Upper lobe of left lung (tissue), 4 donors: Measurements from ENCODE around the gene SPTAN1.

Experiments used
- POLR2A ChIP-seq, 4 donors: fragments of 450-650 bp; IDR thresholded peaks; one replicate each; pipeline ENCODE4 v1.5.1; 2016 to 2017; ENCODE audit warnings: antibody characterized with exemption in 4 of 4, mild to moderate bottlenecking in 2 of 4
- POLR2AphosphoS5 ChIP-seq, 2 donors: sonication (generic); formaldehyde crosslinking; IDR thresholded peaks; one replicate each; pipeline ENCODE4 v1.5.1; 2017; ENCODE audit warnings: antibody characterized with exemption in 2 of 2
- TF ChIP-seq, protein P1 (sequence below), 6 experiments: fragments of 450-650 bp in 4 of 6; fragments of 200-600 bp in 2 of 6; sonication (generic) in 2 of 6; IDR thresholded peaks; one replicate each; pipeline ENCODE4 v1.5.1; 2016 to 2019; ENCODE audit warnings: antibody characterized with exemption in 6 of 6

DNA sequence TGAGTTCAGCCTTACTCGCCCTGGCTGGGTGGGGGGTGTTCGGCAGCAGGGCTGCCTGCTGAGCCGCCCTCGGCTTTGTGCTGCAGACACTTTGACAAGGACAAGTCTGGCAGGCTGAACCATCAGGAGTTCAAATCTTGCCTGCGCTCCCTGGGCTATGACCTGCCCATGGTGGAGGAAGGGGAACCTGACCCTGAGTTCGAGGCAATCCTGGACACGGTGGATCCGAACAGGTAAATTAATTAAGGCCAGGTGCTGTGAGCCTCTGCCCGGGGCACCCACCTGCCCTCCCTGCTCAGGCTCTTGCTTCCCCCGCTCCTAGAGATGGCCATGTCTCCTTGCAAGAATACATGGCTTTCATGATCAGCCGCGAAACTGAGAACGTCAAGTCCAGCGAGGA lies 80.1 kb downstream of the SPTAN1 start:
- TF ChIP-seq, protein P1, sequence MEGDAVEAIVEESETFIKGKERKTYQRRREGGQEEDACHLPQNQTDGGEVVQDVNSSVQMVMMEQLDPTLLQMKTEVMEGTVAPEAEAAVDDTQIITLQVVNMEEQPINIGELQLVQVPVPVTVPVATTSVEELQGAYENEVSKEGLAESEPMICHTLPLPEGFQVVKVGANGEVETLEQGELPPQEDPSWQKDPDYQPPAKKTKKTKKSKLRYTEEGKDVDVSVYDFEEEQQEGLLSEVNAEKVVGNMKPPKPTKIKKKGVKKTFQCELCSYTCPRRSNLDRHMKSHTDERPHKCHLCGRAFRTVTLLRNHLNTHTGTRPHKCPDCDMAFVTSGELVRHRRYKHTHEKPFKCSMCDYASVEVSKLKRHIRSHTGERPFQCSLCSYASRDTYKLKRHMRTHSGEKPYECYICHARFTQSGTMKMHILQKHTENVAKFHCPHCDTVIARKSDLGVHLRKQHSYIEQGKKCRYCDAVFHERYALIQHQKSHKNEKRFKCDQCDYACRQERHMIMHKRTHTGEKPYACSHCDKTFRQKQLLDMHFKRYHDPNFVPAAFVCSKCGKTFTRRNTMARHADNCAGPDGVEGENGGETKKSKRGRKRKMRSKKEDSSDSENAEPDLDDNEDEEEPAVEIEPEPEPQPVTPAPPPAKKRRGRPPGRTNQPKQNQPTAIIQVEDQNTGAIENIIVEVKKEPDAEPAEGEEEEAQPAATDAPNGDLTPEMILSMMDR (IDR thresholded peaks at IDR 0.05): no peak
- TF ChIP-seq POLR2A (IDR thresholded peaks at IDR 0.05): no peak
- no peak for TF ChIP-seq POLR2AphosphoS5 (IDR thresholded peaks at IDR 0.05)
